ENCODE measurements around the gene GRIK3.

- TF ChIP-seq POLR2AphosphoS5 (IDR thresholded peaks at IDR 0.05; ENCODE audit: low read depth, low read length) (no peak), TAF1 (IDR thresholded peaks at IDR 0.05; ENCODE audit: borderline replicate concordance, low read depth, low read length) (no peak)
Observed at GRCh38 chr1:36883315-36883949, 150.9 kb downstream of the GRIK3 start.

Measured in GM12892 (cell line).